IMR-90 (cell line): ENCODE measurements around the gene KRT78. TPM values are rescaled to one million over a fixed set of nuclear protein-coding genes. Genes with fewer than 3 reads are reported as not detected.
A peak's percentile ranks its signal among the peaks of the same experiment; 100 is the strongest.

ENCODE experiments used
- ATAC-seq: fragments of 200-7000 bp; cut with Tn5 transposase; 2 replicates; pipeline ENCODE4 v1.9.1; 2020; ENCODE audit warnings: low read depth, mild to moderate bottlenecking, moderate library complexity
- BruUV-seq: library from RNA; stranded (reverse); fragments of 400-500 nt; replicated peaks from 2 replicates; lab custom pipeline; 2021; lab: Mats Ljungman, UMichigan
- CTCF ChIA-PET: fragments of 300-600 bp; formaldehyde crosslinking; extraction: SDS; loops from one replicate; lab custom pipeline; 2021; ENCODE audit warnings: antibody characterized with exemption; lab: Yijun Ruan, JAX
- POLR2A ChIA-PET: fragments of 300-600 bp; sonication (Branson Sonifier 250); formaldehyde crosslinking; loops from one replicate; lab custom pipeline; 2022; ENCODE audit warnings: antibody characterized with exemption; ENCODE audit not compliant: unreplicated experiment; lab: Charles Lee
- DNase-seq: peaks from one replicate; pipeline ENCODE4 v3.0.0; 2013
- H2AFZ ChIP-seq: replicated peaks from 2 replicates; pipeline ENCODE3; 2013; ENCODE audit warnings: low read length, mild to moderate bottlenecking; ENCODE audit not compliant: poor library complexity
- H2AK5ac ChIP-seq: 2 replicates; pipeline ENCODE4 v1.6.1; 2013; ENCODE audit warnings: low read depth, low read length, inconsistent platforms
- H2AK9ac ChIP-seq: replicated peaks from 2 replicates; pipeline ENCODE3; 2013; ENCODE audit warnings: mild to moderate bottlenecking, low read depth, low read length, moderate library complexity; ENCODE audit not compliant: poor library complexity
- H2BK120ac ChIP-seq: 2 replicates; pipeline ENCODE4 v1.6.1; 2013; ENCODE audit warnings: low read depth, low read length, inconsistent platforms
- H2BK15ac ChIP-seq: 3 replicates; pipeline ENCODE4 v1.6.1; 2013; ENCODE audit warnings: low read depth, low read length, inconsistent platforms
- H2BK20ac ChIP-seq: 2 replicates; pipeline ENCODE4 v1.6.1; 2013; ENCODE audit warnings: low read depth, mild to moderate bottlenecking, inconsistent platforms, low read length, moderate library complexity
- H2BK5ac ChIP-seq: 2 replicates; pipeline ENCODE4 v1.6.1; 2013; ENCODE audit warnings: mild to moderate bottlenecking, low read depth, low read length, inconsistent platforms; ENCODE audit not compliant: poor library complexity, severe bottlenecking
- H3K14ac ChIP-seq: replicated peaks from 2 replicates; pipeline ENCODE4 v1.6.1; 2013; ENCODE audit warnings: low read depth, low read length, inconsistent platforms
- H3K18ac ChIP-seq: 2 replicates; pipeline ENCODE4 v1.6.1; 2013; ENCODE audit warnings: low read depth, low read length, control low read depth
- H3K23ac ChIP-seq: 2 replicates; pipeline ENCODE4 v1.6.1; 2013; ENCODE audit warnings: low read depth, low read length, inconsistent platforms
- H3K27ac ChIP-seq: 2 replicates; pipeline ENCODE4 v1.5.1; 2013; ENCODE audit warnings: mild to moderate bottlenecking, control low read depth, low read length; ENCODE audit not compliant: insufficient read depth
- H3K27me3 ChIP-seq: 2 replicates; pipeline ENCODE4 v1.6.1; 2013; ENCODE audit warnings: low read length; ENCODE audit not compliant: control insufficient read depth, insufficient read depth
- H3K36me3 ChIP-seq: 2 replicates; pipeline ENCODE4 v1.6.1; 2013; ENCODE audit warnings: low read length, mixed read lengths; ENCODE audit not compliant: control insufficient read depth, insufficient read depth
- H3K4ac ChIP-seq: 2 replicates; pipeline ENCODE4 v1.6.1; 2013; ENCODE audit warnings: low read depth, low read length, inconsistent platforms
- H3K4me1 ChIP-seq: 2 replicates; pipeline ENCODE4 v1.6.1; 2013; ENCODE audit warnings: low read length, mixed read lengths; ENCODE audit not compliant: control insufficient read depth, insufficient read depth
- H3K4me2 ChIP-seq: 2 replicates; pipeline ENCODE4 v1.6.1; 2013; ENCODE audit warnings: low read depth, mild to moderate bottlenecking, control low read depth, low read length, moderate library complexity
- H3K4me3 ChIP-seq: 2 replicates; pipeline ENCODE4 v1.5.1; 2013; ENCODE audit warnings: low read depth, mild to moderate bottlenecking, control low read depth, low read length, moderate library complexity; ENCODE audit not compliant: insufficient read depth
- H3K56ac ChIP-seq: 2 replicates; pipeline ENCODE4 v1.6.1; 2013; ENCODE audit warnings: low read length, inconsistent platforms; ENCODE audit not compliant: insufficient read depth; ENCODE audit errors: extremely low read depth
- H3K79me1 ChIP-seq, 2 experiments: 2 replicates each; pipeline ENCODE4 v1.6.1; 2013; ENCODE audit warnings: low read length in 2 of 2, inconsistent platforms in 1 of 2, low read depth in 1 of 2
- H3K9ac ChIP-seq: 2 replicates; pipeline ENCODE4 v1.6.1; 2013; ENCODE audit warnings: low read depth, low read length, control low read depth
- H3K9me1 ChIP-seq: 2 replicates; pipeline ENCODE4 v1.6.1; 2013; ENCODE audit warnings: low read length, inconsistent platforms; ENCODE audit not compliant: insufficient read depth
- H3K9me3 ChIP-seq: 2 replicates; pipeline ENCODE4 v1.6.1; 2013; ENCODE audit warnings: low read length; ENCODE audit not compliant: control insufficient read depth, insufficient read depth
- H4K20me1 ChIP-seq: 2 replicates; pipeline ENCODE4 v1.6.1; 2013; ENCODE audit warnings: low read length, inconsistent platforms; ENCODE audit not compliant: insufficient read depth
- H4K5ac ChIP-seq: 2 replicates; pipeline ENCODE4 v1.6.1; 2013; ENCODE audit warnings: mild to moderate bottlenecking, low read depth, low read length, control low read depth
- H4K8ac ChIP-seq, 2 experiments: 2 replicates each; pipeline ENCODE4 v1.6.1; 2013; ENCODE audit warnings: low read depth in 2 of 2, low read length in 2 of 2, control low read depth in 1 of 2, inconsistent platforms in 1 of 2
- H4K91ac ChIP-seq: 2 replicates; pipeline ENCODE4 v1.6.1; 2013; ENCODE audit warnings: low read depth, low read length, inconsistent platforms; ENCODE audit not compliant: insufficient read depth
- BHLHE40 ChIP-seq: fragments of 150-350 bp; IDR thresholded peaks from 2 replicates; pipeline ENCODE4 v1.6.1; 2016; ENCODE audit warnings: mild to moderate bottlenecking, low read depth, low read length
- CEBPB ChIP-seq: IDR thresholded peaks from 2 replicates; pipeline ENCODE4 v1.6.1; 2012; ENCODE audit warnings: low read depth, low read length, improper control_type of control experiment
- CHD1 ChIP-seq: IDR thresholded peaks from 2 replicates; pipeline ENCODE4 v1.6.1; 2012; ENCODE audit warnings: low read depth, low read length, improper control_type of control experiment
- FOS ChIP-seq: fragments of 150-350 bp; IDR thresholded peaks from 2 replicates; pipeline ENCODE4 v1.6.1; 2016; ENCODE audit warnings: low read depth, low read length
- MAFK ChIP-seq: IDR thresholded peaks from 2 replicates; pipeline ENCODE4 v1.6.1; 2012; ENCODE audit warnings: low read depth, low read length, improper control_type of control experiment
- MAZ ChIP-seq: IDR thresholded peaks from 2 replicates; pipeline ENCODE4 v1.6.1; 2012; ENCODE audit warnings: low read depth, mild to moderate bottlenecking, low read length, improper control_type of control experiment, moderate library complexity, borderline replicate concordance
- MXI1 ChIP-seq: IDR thresholded peaks from 2 replicates; pipeline ENCODE4 v1.6.1; 2012; ENCODE audit warnings: low read depth, mild to moderate bottlenecking, low read length, moderate library complexity, borderline replicate concordance
- NFE2L2 ChIP-seq: fragments of 150-350 bp; IDR thresholded peaks from 2 replicates; pipeline ENCODE4 v1.6.1; 2016; ENCODE audit warnings: low read depth, mild to moderate bottlenecking, low read length
- POLR2A ChIP-seq: IDR thresholded peaks from 2 replicates; pipeline ENCODE4 v1.6.1; 2012; ENCODE audit warnings: mild to moderate bottlenecking, low read depth, low read length
- RAD21 ChIP-seq: IDR thresholded peaks from 2 replicates; pipeline ENCODE4 v1.6.1; 2012; ENCODE audit warnings: low read length, improper control_type of control experiment
- RCOR1 ChIP-seq: IDR thresholded peaks from 2 replicates; pipeline ENCODE4 v1.6.1; 2012; ENCODE audit warnings: mild to moderate bottlenecking, low read length, improper control_type of control experiment; ENCODE audit not compliant: insufficient replicate concordance
- RFX5 ChIP-seq: IDR thresholded peaks from 2 replicates; pipeline ENCODE4 v1.8.0; 2012; ENCODE audit warnings: low read depth, mild to moderate bottlenecking, low read length, moderate library complexity
- WGBS, 2 experiments: methylation state at CpG; one replicate each; pipeline versions ENCODE4 v1.1.5 to v1.1.7; 2013; ENCODE audit warnings: missing lambda C conversion rate in 2 of 2; ENCODE audit not compliant: insufficient read length in 1 of 2; ENCODE audit errors: extremely low coverage in 2 of 2; 5-methylcytosine and 5-hydroxymethylcytosine counted together
- dilution Hi-C: fragments of 300-500 bp; cut with HindIII; formaldehyde crosslinking; loops from one replicate; pipeline ENCODE4 v1.14.3; 2018; ENCODE audit warnings: low sequenced_read_pairs; ENCODE audit not compliant: unreplicated experiment
- in situ Hi-C: fragments of 300-500 bp; cut with MboI; formaldehyde crosslinking; loops from 3 replicates; pipeline ENCODE4 v1.14.3; 2019; ENCODE audit warnings: low sequenced_read_pairs, inconsistent platforms, mixed read lengths
- intact Hi-C: fragments of 100-400 bp; cut with micrococcal nuclease; formaldehyde crosslinking; loops from 2 replicates; pipeline ENCODE4 v1.10.0; 2022
- polyA plus RNA-seq, 3 experiments: library from polyadenylated mRNA; depleted of rRNA; stranded (reverse); fragments of >200 nt; gene quantifications; 2 replicates each; pipeline ENCODE4 v1.2.3, GENCODE V29; 2012; ENCODE audit warnings: low replicate concordance in 1 of 3
- total RNA-seq: library from RNA; depleted of rRNA; stranded (reverse); fragments of >200 nt; gene quantifications from 2 replicates; pipeline ENCODE4 v1.2.3, GENCODE V29; 2012
- TF ChIP-seq, protein P1 (sequence below): conservative IDR thresholded peaks from 2 replicates; pipeline ENCODE4 v1.5.1; 2012; ENCODE audit warnings: mild to moderate bottlenecking, low read depth, low read length, improper control_type of control experiment
- TF ChIP-seq, protein P2 (sequence below): fragments of 150-350 bp; IDR thresholded peaks from 2 replicates; pipeline ENCODE4 v1.6.1; 2016; ENCODE audit warnings: low read depth, mild to moderate bottlenecking, low read length, moderate library complexity, borderline replicate concordance
- TF ChIP-seq, protein P3 (sequence below): fragments of 150-350 bp; IDR thresholded peaks from 2 replicates; pipeline ENCODE4 v1.6.1; 2017; ENCODE audit warnings: mild to moderate bottlenecking, antibody characterized with exemption, low read length, low read depth

Gene KRT78
- total and polyA plus RNA-seq, 2 of the 4 experiments (the other 2 are of a cell fraction), result not detected

DNA sequence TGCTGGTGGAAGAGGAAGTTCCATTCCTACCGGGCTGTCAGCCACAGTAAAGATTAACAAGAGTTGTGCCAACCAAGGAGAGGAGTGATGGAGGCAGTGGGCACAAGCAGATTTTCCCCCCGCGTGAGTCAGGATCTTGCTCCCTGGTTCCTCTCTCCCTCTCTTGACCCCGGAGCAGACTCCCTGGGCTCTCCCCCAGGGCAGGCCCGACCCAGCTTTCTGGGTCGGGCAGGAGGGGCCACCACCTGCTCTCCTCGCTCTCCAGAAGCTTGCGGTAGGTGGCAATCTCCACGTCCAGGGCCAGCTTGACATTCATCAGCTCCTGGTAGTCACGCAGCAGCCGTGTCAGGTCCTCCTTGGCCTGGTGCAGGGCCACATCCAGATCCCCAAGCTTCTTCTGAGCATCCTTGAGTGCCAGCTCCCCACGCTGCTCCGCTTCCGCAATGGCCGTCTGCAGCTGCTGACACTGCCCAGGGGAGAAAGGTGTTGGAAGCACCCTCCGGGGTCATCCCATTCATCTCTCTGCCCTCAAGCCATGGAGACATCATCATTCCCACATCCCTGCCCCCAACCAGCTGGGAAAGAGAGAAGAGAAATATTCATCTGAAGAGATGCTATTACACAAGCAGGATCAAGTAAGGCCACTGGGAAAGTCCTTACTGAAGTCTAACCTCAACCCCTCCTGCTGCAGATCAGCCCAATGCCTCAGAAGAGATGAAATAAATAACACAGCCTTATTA is 25.9 kb downstream of the KRT78 start:
- ATAC-seq, result no peak
- TF ChIP-seq, protein P1, sequence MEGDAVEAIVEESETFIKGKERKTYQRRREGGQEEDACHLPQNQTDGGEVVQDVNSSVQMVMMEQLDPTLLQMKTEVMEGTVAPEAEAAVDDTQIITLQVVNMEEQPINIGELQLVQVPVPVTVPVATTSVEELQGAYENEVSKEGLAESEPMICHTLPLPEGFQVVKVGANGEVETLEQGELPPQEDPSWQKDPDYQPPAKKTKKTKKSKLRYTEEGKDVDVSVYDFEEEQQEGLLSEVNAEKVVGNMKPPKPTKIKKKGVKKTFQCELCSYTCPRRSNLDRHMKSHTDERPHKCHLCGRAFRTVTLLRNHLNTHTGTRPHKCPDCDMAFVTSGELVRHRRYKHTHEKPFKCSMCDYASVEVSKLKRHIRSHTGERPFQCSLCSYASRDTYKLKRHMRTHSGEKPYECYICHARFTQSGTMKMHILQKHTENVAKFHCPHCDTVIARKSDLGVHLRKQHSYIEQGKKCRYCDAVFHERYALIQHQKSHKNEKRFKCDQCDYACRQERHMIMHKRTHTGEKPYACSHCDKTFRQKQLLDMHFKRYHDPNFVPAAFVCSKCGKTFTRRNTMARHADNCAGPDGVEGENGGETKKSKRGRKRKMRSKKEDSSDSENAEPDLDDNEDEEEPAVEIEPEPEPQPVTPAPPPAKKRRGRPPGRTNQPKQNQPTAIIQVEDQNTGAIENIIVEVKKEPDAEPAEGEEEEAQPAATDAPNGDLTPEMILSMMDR, result no peak
- TF ChIP-seq RFX5, result no peak
- TF ChIP-seq, protein P2, sequence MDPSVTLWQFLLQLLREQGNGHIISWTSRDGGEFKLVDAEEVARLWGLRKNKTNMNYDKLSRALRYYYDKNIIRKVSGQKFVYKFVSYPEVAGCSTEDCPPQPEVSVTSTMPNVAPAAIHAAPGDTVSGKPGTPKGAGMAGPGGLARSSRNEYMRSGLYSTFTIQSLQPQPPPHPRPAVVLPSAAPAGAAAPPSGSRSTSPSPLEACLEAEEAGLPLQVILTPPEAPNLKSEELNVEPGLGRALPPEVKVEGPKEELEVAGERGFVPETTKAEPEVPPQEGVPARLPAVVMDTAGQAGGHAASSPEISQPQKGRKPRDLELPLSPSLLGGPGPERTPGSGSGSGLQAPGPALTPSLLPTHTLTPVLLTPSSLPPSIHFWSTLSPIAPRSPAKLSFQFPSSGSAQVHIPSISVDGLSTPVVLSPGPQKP, result no peak
- TF ChIP-seq, protein P3, sequence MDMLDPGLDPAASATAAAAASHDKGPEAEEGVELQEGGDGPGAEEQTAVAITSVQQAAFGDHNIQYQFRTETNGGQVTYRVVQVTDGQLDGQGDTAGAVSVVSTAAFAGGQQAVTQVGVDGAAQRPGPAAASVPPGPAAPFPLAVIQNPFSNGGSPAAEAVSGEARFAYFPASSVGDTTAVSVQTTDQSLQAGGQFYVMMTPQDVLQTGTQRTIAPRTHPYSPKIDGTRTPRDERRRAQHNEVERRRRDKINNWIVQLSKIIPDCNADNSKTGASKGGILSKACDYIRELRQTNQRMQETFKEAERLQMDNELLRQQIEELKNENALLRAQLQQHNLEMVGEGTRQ, result no peak
- TF ChIP-seq MAZ, result no peak
- no peak for TF ChIP-seq NFE2L2
- no peak for TF ChIP-seq BHLHE40
- no peak for TF ChIP-seq RAD21
- no peak for TF ChIP-seq CHD1
- no peak for TF ChIP-seq MXI1
- no peak for TF ChIP-seq CEBPB
- no peak for TF ChIP-seq MAFK
- TF ChIP-seq RCOR1, result no peak
- no peak for TF ChIP-seq FOS
- TF ChIP-seq POLR2A, result no peak

More for the DNA sequence above, 25.9 kb downstream of the KRT78 start:
- H2BK20ac ChIP-seq, result 0 out of 2 replicates have a peak overlapping the region, but pooled peaks have one; percentile 1
- intact Hi-C loops, result no loop called here
- no peak overlapping the region for H3K9ac ChIP-seq
- H2AFZ ChIP-seq, result no peak overlapping the region
- H4K91ac ChIP-seq, result no peak overlapping the region
- peaks cover 34% of the 10 kb centered on the region for H3K27me3 ChIP-seq
- no peak overlapping the region for H4K8ac ChIP-seq
- no peak overlapping the region for H3K18ac ChIP-seq
- in situ Hi-C loops, result no loop called here
- 67% methylated on average over 8 of the region's 16 CpGs; no CpG with 5 or more reads in 1 of the 2 experiments for WGBS, 2 experiments
- H3K4me2 ChIP-seq, result no peak overlapping the region
- no peak overlapping the region for H2AK5ac ChIP-seq
- H4K5ac ChIP-seq, result no peak overlapping the region
- 0 out of 2 replicates have a peak, but pooled peaks cover 2% of the 10 kb centered on the region for H3K4me1 ChIP-seq
- no peak overlapping the region for H2BK5ac ChIP-seq
- dilution Hi-C loops, result no loop called here
- no peaks in the 10 kb centered on the region for H3K36me3 ChIP-seq
- H3K14ac ChIP-seq, result no peak overlapping the region
- H2BK120ac ChIP-seq, result no peak overlapping the region; the same call in 1 of the 2 replicates
- POLR2A ChIA-PET, result no interaction called here
- CTCF ChIA-PET, result interaction anchor here (0.6 kb wide), 1 partner anchor 44 kb away, joined by 5 read pairs; no protein-coding TSS in a partner anchor
- no peak overlapping the region for H3K23ac ChIP-seq
- no peaks in the 10 kb centered on the region for H3K79me1 ChIP-seq
- no peaks in the 10 kb centered on the region for H3K9me3 ChIP-seq
- no peak overlapping the region for H3K4me3 ChIP-seq
- H3K56ac ChIP-seq, result no peak overlapping the region
- H3K4ac ChIP-seq, result no peak overlapping the region
- H3K9me1 ChIP-seq, result no peaks in the 10 kb centered on the region; the same call in 1 of the 2 replicates
- H3K27ac ChIP-seq, result no peak overlapping the region
- no peaks in the 10 kb centered on the region; the same call in 1 of the 2 replicates for H4K20me1 ChIP-seq
- H2AK9ac ChIP-seq, result no peak overlapping the region
- H2BK15ac ChIP-seq, result no peak overlapping the region
- no TSS peak for BruUV-seq
- DNase-seq, result no peak
